Measurements from ENCODE around the gene IKBKE.
"Not testable (repeated sequence)": the region's sequence is repeated elsewhere in the genome, so short reads cannot be mapped to it uniquely, and the experiment has no call there.

IKBKE gene

GRCh38 chr1:206477110-206477509 lies 6.8 kb downstream of the IKBKE start:
- DNase-seq: no peak

- DNase-seq: no peak
These were observed 7.5 kb downstream of the IKBKE start for GRCh38 chr1:206477581-206478380.

GRCh38 chr1:206478746-206479145 lies 8.5 kb downstream of the IKBKE start:
- no peak for DNase-seq

GRCh38 chr1:206479183-206480125 lies 9.2 kb downstream of the IKBKE start:
- peak; percentile 81 for DNase-seq

- no peak for DNase-seq
These were observed 9.9 kb downstream of the IKBKE start for GRCh38 chr1:206480211-206480610.

- DNase-seq: no peak
These were observed 12.3 kb downstream of the IKBKE start for GRCh38 chr1:206482611-206483010.

- DNase-seq: not testable (repeated sequence)
These were observed 13.6 kb downstream of the IKBKE start for GRCh38 chr1:206483864-206484263.

GRCh38 chr1:206484901-206485300 lies 14.6 kb downstream of the IKBKE start:
- no peak for DNase-seq

- DNase-seq: no peak
These were observed 16.9 kb downstream of the IKBKE start for GRCh38 chr1:206486995-206487788.

- no peak for DNase-seq
These were observed 17.7 kb downstream of the IKBKE start for GRCh38 chr1:206487970-206488369.

GRCh38 chr1:206488466-206488865 lies 18.2 kb downstream of the IKBKE start:
- DNase-seq: no peak

GRCh38 chr1:206489980-206490770 lies 19.9 kb downstream of the IKBKE start:
- DNase-seq: peak; percentile 86

- DNase-seq: no peak
These were observed 20.6 kb downstream of the IKBKE start for GRCh38 chr1:206490771-206491405.

- DNase-seq: no peak
These were observed 21.3 kb downstream of the IKBKE start for GRCh38 chr1:206491616-206492015.

GRCh38 chr1:206492589-206492988 lies 22.3 kb downstream of the IKBKE start:
- DNase-seq: no peak

GRCh38 chr1:206493279-206493678 lies 23.0 kb downstream of the IKBKE start:
- DNase-seq: no peak

GRCh38 chr1:206495011-206495461 lies 24.8 kb downstream of the IKBKE start:
- DNase-seq: no peak

- DNase-seq: no peak
These were observed 25.3 kb downstream of the IKBKE start for GRCh38 chr1:206495493-206496046.

GRCh38 chr1:206496131-206496793 lies 26.0 kb downstream of the IKBKE start:
- DNase-seq: no peak

- no peak for DNase-seq
These were observed 27.1 kb downstream of the IKBKE start for GRCh38 chr1:206497363-206497762.

GRCh38 chr1:206497774-206498173 lies 27.5 kb downstream of the IKBKE start:
- no peak for DNase-seq

Measured in stimulated activated CD4-positive, alpha-beta T cell treated with anti-CD3 and anti-CD28 coated beads, Interleukin-15, amount 100 ng/mL, for 24 hours (primary cell).